Esophagus (tissue), 2 donors: ENCODE measurements around the gene ITIH2. TPM values are rescaled to one million over a fixed set of nuclear protein-coding genes. Genes with fewer than 3 reads are reported as not detected.

ENCODE experiments used
- polyA plus RNA-seq, 2 donors: library from polyadenylated mRNA; stranded (reverse); fragments of 200-250 nt; gene quantifications; one replicate each; pipeline ENCODE4 v1.2.3, GENCODE V29; 2013
- donor health status: healthy with polysubstance abuse.
- donor health status: Bipolar disorder and iron deficiency.

ITIH2 gene
- polyA plus RNA-seq, 2 donors, result not detected

Other genes with a start within 250 kb of the ITIH2 start
- 1 to 10 TPM; 2.6 to 4.4 TPM for gene ITIH5, start 36.4 kb upstream of the ITIH2 start, polyA plus RNA-seq
- gene KIN, start 84.7 kb downstream of the ITIH2 start, polyA plus RNA-seq, result 10 to 100 TPM in 1 of 2 donors, 1 to 10 TPM in 1; 5.9 to 10.6 TPM
- gene ATP5F1C, start 84.9 kb downstream of the ITIH2 start, polyA plus RNA-seq, result 100 to 1,000 TPM; 292 to 382 TPM
- 1 to 10 TPM; 1.6 to 1.9 TPM for gene TAF3, start 115.2 kb downstream of the ITIH2 start, polyA plus RNA-seq